Articular chondrocyte of knee joint (primary cell): ENCODE measurements around the gene UPF2. TPM values are rescaled to one million over a fixed set of nuclear protein-coding genes. Genes with fewer than 3 reads are reported as not detected.

Experiments used
- small RNA-seq: library from RNA; depleted of rRNA; stranded (forward); fragments of <200 nt; gene quantifications from one replicate; pipeline ENCODE3, GENCODE V24; 2012
- total RNA-seq: library from RNA; depleted of rRNA; stranded (reverse); fragments of >200 nt; gene quantifications from 2 replicates; pipeline ENCODE4 v1.2.3, GENCODE V29; 2012

Gene UPF2
- 14.5 and 17.1 TPM in 2 replicates for total RNA-seq

DNA sequence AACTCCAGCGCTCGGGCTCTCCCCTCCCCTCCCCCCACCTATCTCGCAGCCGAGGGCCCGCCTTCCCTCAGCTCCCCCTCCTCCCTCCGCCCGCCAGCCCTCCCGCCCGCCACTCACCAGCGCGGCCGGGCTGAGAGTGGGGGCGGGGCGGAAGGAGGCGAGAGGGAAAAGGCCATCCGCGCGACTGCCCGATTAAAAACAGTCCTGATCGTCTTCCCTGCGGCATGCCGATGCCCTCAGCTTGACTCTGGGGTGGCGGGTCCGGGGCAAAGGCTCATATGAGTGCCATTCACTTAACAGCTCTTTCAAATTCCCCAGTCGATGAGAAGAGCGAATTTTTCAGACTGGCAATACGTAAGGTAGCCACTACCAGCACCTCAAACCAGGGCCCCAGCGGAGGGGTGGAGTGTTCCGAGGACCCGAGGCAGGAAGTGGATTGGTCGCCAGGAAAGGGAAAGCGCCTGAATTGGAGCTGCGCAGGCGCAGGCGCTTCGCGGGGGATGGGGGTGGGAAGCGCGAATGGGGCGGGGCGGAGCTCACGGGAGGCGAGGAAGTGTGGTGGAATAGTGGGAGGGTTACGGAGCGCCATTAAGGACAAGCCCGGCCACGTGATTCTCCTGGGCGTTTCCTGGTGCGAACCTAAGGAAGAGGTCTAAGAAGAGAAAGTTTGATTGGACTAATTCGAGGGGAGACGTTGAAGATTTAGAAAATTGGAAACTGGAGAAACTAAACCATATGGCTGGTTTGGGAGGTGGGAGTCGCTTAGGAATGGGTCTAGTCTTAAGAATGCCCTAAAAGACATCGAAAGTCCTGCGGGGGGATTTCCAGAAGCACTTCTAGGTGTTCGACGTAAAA is at the start of gene UPF2:
Gene UPF2 (minus strand): TSS at position 13 of the 855 bp plus-strand sequence. CDS start 7,386 bp downstream, outside the sequence.

DNA sequence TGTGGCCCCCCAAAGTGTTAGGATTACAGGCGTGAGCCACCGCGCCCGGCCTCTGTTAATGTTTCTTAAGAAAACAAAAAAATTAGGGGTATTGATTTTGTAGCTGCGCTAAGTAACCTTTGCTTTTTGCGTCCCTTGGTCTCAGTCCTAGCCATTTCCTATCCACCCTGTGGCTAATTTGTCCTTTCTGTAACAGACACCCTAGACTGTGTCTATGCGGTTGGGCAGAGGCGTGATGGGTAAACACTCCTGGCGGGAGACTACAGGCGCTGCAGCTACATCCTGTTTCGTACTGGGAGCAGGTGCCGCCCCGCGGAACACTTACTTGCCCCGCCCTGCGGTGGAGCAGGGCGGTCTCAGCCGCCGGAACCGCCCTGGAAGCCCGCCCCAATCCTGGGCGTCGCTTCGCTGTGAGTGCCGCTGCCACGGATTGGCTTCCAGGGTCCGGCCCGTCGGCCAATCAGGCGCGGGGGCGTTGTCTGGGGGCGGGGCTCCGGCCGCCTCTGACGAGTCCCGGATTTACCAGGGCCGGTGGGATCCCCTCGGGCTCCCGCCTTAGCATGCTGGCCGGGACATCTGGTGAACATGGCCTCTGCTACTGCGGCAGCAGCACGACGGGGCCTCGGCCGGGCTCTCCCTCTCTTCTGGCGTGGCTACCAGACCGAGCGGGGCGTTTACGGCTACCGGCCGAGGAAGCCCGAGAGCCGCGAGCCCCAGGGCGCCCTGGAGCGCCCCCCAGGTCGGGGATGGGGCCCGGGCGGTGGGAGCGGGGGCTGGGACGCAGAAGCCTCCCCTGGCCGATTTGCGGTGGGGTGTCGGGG is 26.1 kb upstream of the UPF2 start, which contains the start of gene DHTKD1:
Gene DHTKD1 (plus strand): TSS at position 506 of the 821 bp plus-strand sequence. CDS start 80 bp downstream, at position 586.

Small RNA genes lying within 50 kb of the gene (small RNA-seq; reads per million reads assigned to genes)
- not detected for gene RNU6-1095P

Other genes starting within 250 kb of the UPF2 start
- gene PROSER2, start 219.5 kb downstream of the UPF2 start, total RNA-seq = 8.1 and 8.4 TPM in 2 replicates
- 16.6 and 19.6 TPM in 2 replicates for gene DHTKD1, start 26.1 kb upstream of the UPF2 start, total RNA-seq
- 10.9 and 11.1 TPM in 2 replicates for gene SEC61A2, start 86.9 kb upstream of the UPF2 start, total RNA-seq
- 63.3 and 75.4 TPM in 2 replicates for gene NUDT5, start 153.1 kb upstream of the UPF2 start, total RNA-seq
- gene CDC123, start 153.4 kb upstream of the UPF2 start, total RNA-seq = 111 and 114 TPM in 2 replicates